HG03442 (cell line): ENCODE results near the gene ULK1.

ENCODE experiments used
- ATAC-seq: cut with Tn5 transposase; IDR thresholded peaks from one replicate; pipeline ENCODE4 v1.9.1; 2021; ENCODE audit warnings: mild to moderate bottlenecking, moderate library complexity; ENCODE audit not compliant: unreplicated experiment

ULK1 gene

DNA sequence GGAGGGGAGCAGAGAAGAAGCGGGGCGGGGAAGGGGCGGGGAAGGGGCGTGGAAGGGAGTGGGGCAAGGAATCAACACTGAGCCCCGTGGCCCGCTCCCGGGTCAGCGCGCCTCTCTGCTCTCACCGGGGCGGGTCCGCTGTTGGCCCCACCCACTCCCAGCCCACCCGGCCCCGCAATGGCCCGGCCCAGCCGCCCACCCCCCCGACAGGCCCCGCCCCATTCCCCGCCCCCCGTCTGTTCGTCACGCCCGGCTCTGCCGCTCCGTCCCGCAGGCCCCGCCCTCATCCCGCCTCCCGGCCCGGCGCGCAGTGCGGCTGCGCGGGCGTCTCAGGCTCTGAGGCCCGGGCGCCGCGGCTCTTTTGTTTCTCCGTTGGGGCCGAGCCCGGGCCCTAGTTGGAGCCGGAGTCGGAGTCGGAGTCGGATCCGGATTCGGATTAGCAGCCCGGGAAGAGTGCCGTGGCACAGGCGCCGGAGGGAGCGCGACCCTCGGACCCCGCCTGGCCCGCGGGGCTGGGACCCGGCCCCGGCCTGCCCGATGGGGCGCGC is at the start of gene ULK1:
Gene ULK1, plus strand, starts transcription at position 310 of the 548 bp plus-strand sequence. CDS start 380 bp downstream, outside the sequence.
- ATAC-seq: peak; percentile 76

DNA sequence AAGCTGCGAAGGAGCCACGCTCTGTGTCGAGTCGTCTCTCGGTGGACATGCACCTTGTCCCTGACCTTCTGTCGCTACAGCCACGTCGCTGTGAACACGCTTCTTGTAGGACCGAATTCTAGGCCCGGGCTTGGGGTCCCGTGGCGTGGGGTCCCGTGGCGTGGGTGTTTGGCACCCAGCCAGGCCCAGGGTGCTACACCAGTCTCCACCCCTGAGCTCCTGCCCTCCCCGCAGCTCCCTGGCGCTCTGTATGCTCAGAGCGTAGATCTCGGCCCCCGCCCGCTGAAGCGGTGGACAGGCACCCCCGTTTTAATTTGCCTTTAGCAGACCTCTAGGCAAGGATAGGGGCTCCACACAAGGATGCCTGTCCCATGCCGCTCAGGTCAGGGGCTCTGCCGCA is 49.8 kb upstream of the ULK1 start:
- no peak for ATAC-seq

DNA sequence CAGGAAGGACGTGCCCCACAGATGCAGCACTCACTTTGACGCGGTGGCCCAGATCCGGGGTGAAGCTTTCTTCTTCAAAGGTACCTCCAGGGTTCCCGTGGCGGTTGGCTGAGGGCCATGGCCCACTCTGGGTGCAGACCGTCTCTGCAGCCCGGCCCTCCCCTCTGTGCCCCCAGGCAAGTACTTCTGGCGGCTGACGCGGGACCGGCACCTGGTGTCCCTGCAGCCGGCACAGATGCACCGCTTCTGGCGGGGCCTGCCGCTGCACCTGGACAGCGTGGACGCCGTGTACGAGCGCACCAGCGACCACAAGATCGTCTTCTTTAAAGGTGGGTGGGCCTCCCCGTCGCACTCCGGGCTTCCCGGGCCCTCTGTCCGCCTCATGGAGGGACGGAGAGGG is 49.3 kb upstream of the ULK1 start:
- ATAC-seq: no peak

DNA sequence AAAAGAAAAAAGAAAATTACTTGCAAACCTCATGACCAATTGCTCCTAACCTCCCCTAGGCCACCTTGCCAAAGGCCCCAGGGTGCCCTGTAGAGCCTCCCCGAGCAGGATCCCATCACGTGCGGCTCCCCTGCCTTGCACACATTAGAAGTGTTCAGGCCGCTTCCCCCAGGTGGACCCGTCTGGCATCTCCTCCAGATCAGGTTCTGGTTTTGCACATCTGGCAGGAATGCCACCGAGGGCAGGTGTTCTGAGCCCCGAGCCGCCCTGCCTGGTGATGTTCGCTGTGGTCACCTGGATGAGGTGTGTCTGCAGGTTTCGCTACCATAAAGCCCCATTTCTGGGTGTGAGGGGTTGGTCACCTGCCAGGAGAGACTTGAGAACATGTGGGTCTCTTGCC is 47.0 kb upstream of the ULK1 start:
- ATAC-seq: no peak

DNA sequence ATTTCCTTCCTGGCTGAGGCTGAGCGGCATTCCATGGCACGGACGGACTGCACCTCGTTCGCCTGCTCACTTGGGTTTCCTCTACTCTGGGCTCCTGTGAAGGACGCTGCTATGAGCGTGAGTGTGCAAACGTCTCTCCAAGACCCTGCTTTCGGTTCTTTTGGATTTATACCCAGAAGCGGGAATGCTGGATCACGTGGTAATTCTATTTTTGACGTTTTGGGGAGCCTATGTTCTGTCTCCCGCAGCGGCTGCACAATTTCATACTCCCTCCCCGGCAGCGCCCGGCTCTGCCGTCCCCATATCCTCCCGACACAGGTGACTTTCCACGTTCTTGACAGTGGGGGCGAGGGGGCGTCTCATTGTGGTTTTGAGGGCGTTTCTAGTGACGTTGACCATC is 45.7 kb upstream of the ULK1 start:
- ATAC-seq: no peak

DNA sequence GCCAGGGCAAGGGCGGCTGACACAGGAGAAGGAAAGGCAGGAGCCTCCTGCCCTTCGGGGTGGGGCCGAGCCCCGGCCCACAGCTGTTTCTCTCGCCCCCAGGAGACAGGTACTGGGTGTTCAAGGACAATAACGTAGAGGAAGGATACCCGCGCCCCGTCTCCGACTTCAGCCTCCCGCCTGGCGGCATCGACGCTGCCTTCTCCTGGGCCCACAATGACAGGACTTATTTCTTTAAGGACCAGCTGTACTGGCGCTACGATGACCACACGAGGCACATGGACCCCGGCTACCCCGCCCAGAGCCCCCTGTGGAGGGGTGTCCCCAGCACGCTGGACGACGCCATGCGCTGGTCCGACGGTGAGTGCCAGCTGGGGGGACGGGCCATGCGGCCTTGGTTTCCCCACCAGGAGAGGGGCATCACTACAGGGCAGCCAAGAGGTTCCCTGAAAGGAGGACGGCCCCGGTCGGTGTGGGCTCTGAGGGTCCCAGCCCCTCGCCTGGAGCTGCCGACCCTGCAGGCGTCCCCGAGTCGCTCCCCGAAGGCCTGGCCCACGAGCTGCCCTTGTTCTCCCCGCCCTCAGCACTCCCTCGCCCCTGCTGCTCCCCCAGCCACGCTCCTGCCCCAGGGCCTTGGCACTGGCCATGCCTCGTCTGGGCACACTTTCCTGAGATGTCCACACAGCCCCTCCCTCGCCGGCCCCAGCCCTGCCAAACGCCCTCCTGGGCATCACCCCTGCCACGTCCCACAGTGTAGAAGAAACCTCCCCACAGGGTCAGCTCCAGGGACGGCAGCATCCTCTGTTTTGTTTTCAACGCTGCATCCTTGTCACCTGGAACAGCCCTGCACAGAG is 44.5 kb upstream of the ULK1 start:
- ATAC-seq: no peak

DNA sequence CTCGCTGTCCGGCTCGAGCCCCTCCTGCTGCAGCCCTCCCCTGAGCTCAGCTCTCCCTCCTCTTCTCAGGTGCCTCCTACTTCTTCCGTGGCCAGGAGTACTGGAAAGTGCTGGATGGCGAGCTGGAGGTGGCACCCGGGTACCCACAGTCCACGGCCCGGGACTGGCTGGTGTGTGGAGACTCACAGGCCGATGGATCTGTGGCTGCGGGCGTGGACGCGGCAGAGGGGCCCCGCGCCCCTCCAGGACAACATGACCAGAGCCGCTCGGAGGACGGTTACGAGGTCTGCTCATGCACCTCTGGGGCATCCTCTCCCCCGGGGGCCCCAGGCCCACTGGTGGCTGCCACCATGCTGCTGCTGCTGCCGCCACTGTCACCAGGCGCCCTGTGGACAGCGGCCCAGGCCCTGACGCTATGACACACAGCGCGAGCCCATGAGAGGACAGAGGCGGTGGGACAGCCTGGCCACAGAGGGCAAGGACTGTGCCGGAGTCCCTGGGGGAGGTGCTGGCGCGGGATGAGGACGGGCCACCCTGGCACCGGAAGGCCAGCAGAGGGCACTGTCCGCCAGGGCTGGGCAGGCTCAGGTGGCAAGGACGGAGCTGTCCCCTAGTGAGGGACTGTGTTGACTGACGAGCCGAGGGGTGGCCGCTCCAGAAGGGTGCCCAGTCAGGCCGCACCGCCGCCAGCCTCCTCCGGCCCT is 43.4 kb upstream of the ULK1 start:
- no peak for ATAC-seq

DNA sequence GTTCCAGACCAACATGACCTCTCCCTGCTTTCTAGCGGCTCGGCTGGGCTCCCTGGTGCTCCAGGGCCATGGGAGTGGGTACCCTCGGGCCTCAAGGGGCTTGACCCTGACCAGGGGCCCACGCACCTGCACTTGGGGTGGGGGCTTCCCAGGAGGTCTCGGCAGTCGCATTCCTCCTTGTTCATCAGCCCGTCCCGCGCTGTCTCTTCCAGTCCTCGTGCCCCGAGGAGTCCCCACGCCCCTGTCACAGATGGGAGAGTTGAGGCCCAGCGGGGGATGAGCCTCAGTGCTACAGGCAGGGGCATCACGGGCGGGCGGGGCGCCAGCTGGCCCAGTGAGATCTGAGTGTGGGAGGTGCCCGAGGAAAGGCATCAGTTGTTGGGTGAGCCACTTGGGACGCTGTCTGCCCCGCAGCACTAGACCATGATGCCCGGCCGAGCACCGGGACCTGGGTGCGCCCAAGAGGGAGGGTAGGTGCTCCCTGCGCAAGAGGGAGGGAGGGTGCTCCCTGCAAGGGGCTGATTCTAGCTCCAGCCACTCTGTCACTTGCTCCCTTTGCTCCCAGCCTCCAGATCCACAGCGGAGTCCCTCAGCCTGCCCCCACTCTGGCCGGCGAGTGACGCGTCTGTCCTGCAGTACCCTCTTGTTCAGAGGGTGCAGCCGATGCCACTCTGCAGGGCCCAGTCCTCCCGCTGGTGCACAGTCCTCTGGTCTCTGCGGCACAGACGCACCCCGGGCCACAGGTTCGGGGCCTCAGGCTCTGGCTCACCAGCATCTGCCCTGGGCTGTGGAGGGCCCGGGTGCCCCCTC is 42.5 kb upstream of the ULK1 start:
- ATAC-seq: no peak

DNA sequence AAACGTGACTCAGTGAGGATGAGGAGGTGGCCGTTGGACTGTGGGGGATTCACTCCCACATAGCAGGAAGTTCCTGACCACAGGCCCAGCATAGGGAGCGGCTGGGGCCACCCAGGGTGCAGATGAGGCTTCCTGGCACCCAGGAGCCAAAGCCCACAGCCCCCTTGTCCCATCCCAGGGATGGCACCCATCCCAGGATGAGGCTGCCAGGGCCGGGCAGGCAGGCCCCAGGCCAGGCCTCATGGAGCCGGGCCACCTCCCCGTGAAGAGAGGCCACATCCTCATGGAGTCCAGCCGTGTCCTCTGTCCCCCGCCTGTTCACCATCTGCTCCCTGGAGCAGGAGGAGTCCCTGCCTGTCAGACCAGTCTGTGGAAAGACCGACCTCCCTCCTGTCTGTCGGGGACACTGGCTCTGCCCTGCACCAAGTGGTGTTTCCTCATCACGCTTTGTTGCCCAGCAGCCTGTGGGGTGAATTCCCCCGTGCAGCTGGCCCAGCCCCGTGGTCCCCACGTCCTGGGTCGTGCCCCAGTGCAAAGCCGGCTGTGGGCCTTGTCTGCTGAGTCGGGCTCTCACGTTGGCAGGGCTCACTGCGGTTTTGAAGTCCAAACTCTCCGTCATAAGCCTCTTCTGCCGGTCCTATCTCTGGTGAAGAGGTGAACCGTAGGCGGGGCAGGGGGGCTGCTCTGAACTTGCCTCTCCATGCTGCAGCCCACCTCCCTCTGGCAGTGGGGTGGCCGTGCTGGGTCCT is 41.7 kb upstream of the ULK1 start:
- ATAC-seq: no peak

DNA sequence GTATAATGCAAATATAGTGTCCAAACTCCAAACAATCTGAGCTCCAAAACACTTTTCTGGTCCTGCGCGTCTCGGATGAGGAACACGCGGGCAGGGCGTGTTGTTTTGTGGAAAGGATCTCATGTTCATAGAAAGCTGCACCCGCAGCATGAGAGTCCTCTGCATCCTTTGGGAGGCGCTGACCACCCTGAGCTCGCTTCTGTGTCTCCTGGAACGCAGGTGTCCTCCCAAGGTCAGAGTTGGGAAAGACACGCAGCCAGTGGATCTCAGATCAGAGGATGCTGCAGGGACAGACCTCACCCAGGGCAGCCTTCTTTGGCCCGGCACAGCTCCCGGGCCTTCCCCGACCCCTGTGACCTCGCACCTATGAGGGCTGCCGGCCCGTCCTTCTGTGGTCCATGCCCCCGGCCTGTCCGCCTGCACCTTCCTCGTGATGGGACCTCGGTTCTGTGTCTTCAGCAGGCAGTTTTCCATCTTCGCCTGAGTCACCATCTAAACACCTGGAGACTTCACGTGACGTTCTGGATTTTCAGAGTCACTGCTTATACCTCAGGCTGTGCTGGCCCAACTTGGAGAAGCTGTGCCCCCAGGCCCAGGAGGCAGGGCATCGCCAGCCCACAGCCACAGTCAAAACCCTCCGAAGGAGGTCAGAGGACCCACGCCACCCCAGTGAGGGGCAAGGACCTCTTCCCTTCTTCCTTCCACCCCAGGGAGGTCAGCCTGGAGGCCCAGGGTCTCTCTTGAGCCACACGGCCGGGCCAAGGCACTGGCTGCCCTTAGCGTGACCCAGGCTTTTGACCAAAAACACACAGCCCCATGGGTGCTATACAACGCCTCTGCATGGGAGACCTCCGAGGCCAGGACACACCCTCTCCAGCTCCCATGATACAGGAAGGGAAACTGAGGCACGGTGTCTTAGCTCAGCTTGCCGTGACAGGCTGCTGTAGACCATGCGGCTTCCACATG is 40.3 kb upstream of the ULK1 start:
- no peak for ATAC-seq

DNA sequence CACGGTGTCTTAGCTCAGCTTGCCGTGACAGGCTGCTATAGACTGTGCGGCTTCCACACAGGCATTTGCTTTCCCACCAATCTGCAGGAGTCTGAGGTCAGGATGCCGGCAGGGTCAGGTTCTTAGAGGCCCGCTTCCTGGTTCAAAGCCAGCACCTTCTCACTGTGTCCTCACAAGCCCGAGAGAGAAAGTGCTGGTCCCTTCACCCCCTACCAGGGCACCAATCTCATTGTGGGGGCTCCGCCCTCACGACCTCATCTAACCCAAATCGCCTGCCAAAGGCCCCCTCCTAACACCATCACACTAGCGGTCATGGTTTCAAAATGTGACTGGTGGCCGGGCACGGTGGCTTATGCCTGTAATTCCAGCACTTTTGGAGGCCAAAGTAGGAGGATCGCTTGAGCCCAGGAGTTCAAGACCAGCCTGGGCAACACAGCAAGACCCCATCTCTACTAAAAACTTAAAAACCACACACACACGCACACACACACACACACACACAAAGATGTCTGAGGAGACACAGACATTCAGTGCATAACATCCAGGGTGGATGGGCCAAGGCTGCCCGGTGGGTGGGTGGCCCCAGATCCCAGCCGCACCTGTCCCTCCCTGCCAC is 39.5 kb upstream of the ULK1 start:
- no peak for ATAC-seq

DNA sequence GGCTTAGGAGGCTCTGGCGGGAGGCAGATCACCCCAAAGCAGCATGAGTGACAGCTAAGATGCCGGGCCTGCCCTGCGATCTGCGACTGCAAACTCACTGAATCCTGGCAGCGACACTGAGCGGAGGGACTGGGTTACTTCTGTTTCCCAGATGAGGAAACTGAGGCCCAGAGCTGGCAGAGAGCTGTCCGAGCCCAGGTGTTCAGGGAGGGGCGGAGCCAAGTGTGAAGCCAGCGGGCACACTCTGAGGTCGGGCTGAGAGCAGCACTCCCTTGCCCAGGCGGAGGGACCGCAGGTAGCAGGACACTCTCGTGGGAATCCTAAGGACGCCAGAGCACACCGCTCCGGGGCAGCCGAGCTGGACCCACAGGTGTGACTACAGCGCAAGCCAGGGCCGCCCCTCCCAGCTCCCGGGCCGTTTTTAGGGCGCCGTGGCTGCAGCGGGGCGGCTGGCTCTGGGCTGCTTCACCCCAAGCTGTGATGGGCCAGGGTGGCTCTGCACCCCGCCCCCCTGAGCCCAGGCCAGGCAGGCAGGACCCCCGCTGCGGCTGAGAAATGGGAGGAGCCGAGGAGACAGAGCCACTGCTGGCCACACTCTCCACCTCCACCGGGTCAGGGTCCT is 38.8 kb upstream of the ULK1 start:
- ATAC-seq: no peak

DNA sequence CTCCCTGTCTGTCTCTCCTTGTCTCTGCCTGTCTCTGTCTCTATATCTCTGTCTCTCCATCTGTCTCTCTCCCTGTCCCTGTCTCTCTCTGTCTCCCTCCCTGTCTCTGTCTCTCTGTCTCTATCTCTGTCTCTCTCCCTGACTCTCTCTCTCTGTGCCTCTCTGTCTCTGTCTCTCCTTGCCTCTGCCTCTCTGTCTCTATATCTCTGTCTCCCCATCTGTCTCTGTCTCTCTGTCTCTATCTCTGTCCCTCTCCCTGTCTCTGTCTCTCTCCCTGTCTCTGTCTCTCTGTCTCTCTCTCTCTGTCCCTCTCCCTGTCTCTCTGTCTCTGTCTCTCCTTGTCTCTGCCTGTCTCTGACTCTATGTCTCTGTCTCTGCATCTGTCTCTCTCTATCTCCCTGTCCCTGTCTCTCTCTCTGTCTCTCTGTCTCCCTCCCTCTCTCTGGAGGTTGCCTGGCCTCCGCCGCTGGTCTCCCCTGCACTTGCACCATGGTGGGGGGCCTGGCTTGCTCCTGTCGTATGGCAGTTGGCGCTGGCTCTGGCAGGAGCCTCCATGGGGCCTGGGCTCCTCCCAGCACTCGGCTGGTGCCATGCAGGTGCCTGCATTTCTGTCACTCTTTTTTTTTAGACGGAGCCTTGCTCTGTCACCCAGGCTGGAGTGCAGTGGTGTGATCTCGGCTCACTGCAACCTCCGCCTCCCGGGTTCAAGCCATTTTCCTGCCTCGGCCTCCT is 37.9 kb upstream of the ULK1 start:
- ATAC-seq: no peak

DNA sequence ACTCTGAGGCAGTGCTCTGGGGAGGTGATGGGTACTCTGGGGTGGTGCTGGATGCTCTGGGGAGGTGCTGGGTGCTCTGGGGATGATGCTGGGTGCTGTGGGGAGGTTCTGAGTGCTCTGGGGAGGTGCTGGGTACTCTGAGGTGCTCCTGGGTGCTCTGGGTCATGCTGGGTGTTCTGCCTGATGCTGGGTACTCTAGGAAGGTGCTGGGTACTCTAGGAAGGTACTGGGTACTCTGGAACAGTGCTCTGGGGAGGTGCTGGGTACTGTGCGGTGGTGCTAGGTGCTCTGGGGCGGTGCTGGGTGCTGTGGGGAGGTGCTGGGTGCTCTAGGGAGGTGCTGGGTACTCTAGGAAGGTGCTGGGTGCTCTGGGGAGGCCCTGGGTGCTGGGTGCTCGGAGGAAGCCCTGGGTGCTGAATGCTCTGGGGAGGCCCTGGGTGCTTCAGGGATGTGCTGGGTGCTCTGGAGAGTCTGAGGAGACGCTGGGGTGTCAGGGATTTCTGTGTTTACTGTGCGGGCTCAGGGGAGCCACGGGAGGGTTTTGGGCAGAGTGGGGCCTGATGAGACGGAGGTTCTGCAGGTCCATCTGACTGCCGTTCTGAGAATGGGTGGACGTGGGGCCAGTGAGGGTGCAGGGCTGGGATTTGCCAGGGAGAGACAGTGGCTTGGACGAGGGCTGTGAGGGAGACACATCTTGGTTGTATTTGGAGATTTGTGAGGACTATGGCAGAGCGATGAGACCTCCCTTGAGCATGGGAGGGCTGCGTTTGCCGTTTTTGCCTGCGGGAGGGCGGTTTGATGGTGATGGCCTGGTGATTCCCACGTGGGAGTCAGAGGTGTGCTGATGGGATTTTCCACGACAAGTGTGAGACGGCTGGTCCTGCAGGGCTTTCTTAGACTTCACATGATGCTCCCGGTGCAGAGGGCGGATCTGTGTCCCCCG is 36.2 kb upstream of the ULK1 start:
- no peak for ATAC-seq

DNA sequence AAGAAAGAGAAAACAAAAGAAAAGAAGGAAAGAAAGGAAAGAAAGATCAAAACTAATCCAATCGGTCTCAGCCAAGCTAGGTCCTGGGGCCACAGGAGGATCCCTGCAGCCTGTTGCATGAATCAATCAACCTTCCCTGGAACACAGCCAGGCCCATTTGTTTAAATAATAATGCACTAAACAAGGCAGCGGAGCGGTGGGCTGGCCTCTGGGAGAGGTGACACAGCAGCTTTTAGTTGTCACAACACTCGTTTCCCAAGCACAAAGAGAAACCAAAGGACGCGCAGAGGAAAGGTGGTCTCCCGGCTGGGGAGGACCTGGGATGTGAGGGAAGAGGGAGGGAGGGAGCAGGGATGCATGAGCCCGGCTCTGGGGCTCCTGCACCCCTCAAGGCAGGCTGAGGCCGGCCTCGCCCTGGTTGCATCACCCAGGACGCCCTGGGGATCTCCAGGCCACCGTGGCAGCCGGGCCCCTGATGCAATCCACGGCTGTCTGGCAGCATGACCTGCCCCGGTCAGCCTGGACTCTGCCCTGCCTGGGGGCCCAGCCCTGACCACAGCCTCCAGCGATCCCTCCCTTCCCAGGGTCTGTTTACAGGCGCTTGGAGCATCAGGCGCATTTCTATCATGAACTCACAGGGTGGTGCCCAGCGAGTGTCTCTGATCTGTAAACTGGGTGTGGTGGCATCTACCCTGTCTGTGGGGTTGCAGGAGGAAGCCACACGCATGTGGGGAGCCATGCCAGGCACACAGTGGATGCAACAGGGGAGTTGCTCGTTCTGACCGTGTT is 33.8 kb upstream of the ULK1 start:
- ATAC-seq: no peak
